Fibroblast of villous mesenchyme (primary cell): ENCODE results near the gene NSUN7. TPM values are rescaled to one million over a fixed set of nuclear protein-coding genes. Genes with fewer than 3 reads are reported as not detected.

Experiments
- DNase-seq: peaks from one replicate; pipeline ENCODE4 v3.0.0-alpha.2; 2010; ENCODE audit warnings: low read depth
- H3K4me3 ChIP-seq: 2 replicates; pipeline ENCODE4 v1.5.1; 2011; ENCODE audit warnings: low read depth, mild to moderate bottlenecking, low read length
- total RNA-seq: library from RNA; depleted of rRNA; stranded (reverse); fragments of >200 nt; gene quantifications from 2 replicates; pipeline ENCODE4 v1.2.3, GENCODE V29; 2012
- TF ChIP-seq, protein P1 (sequence below): IDR thresholded peaks from 2 replicates; pipeline ENCODE4 v1.5.1; 2012; ENCODE audit warnings: low read depth, mild to moderate bottlenecking, low read length; ENCODE audit not compliant: insufficient read depth

Gene NSUN7
- total RNA-seq, 1 donor: 0.86 TPM

DNA sequence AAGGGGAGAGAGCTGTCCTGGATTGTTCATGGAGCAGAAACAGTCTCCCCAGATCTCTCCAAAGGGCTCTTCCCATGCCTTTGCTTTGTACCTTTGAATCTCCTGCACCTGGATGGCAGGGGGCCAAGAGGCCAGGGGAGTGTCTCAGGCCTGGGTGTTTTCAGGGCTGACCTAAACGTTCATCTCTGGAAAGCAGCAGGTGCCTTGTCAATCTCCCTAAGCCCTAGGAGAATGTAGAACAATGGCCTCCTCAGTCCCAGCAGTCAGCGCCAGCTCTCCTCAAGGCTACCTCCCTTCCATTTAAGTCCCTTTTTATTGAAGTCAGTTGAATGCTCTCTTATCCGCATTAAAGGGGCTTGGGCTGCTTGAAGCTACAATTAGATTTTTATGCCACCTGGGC is 31.2 kb upstream of the NSUN7 start:
- TF ChIP-seq, protein P1, sequence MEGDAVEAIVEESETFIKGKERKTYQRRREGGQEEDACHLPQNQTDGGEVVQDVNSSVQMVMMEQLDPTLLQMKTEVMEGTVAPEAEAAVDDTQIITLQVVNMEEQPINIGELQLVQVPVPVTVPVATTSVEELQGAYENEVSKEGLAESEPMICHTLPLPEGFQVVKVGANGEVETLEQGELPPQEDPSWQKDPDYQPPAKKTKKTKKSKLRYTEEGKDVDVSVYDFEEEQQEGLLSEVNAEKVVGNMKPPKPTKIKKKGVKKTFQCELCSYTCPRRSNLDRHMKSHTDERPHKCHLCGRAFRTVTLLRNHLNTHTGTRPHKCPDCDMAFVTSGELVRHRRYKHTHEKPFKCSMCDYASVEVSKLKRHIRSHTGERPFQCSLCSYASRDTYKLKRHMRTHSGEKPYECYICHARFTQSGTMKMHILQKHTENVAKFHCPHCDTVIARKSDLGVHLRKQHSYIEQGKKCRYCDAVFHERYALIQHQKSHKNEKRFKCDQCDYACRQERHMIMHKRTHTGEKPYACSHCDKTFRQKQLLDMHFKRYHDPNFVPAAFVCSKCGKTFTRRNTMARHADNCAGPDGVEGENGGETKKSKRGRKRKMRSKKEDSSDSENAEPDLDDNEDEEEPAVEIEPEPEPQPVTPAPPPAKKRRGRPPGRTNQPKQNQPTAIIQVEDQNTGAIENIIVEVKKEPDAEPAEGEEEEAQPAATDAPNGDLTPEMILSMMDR: no peak
- no peak overlapping the region for H3K4me3 ChIP-seq
- DNase-seq: no peak

DNA sequence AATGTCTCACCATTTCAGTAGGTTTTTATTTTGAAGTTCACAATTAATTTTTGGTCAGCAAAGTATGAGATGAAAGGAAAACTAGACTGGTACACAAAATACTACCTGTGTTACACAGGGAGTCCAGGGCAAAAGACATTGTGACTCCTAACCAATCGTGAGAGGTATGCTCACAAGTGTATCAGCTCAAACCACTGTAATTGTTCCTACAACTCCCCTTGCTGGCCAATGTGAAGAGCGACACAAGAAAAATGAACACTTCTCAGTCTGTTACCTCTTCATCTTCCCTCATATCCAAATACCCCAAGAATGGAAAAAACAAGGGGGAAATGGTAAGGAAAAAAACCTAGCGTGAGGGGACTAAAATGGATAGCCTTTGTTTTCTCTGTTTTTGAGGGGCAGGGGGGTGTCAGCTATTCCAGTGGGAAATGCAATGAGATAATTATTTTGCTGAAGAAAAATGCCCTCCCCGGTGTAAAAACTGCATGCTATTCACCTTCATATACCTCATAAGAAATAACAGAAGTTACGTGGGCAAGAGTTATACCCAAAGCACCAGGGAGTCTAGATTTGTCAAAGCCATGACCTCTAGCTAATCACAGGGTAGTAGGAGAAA is 30.6 kb upstream of the NSUN7 start:
- peak; percentile 63 for DNase-seq
- TF ChIP-seq, protein P1: peak; percentile 72
- H3K4me3 ChIP-seq: no peak overlapping the region

DNA sequence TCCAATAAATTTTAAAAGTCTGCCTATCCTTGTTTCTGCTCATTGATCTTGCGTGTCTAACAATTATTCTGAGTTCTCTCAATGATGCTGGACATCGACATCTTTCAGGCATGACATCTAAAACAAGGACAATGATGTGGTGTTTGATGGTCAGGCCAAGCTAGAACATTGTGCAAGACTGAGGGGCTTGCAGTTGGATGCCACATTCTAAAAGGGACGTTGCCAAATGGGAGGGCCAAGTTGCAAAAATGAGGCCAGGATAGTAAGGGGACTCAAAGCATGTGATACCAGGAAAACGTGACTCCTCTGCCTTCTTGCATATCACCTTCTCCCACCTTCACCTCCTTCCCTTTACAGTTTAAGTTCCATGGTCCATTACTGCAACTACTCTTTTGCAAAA is 29.4 kb upstream of the NSUN7 start:
- DNase-seq: no peak
- TF ChIP-seq, protein P1: no peak
- no peak overlapping the region for H3K4me3 ChIP-seq

GRCh38 chr4:40720916-40721315 is 28.8 kb upstream of the NSUN7 start:
- no peak for DNase-seq
- TF ChIP-seq, protein P1: no peak
- H3K4me3 ChIP-seq: no peak overlapping the region

GRCh38 chr4:40721730-40722171 is 28.0 kb upstream of the NSUN7 start:
- H3K4me3 ChIP-seq: no peak overlapping the region
- no peak for DNase-seq
- TF ChIP-seq, protein P1: no peak

DNA sequence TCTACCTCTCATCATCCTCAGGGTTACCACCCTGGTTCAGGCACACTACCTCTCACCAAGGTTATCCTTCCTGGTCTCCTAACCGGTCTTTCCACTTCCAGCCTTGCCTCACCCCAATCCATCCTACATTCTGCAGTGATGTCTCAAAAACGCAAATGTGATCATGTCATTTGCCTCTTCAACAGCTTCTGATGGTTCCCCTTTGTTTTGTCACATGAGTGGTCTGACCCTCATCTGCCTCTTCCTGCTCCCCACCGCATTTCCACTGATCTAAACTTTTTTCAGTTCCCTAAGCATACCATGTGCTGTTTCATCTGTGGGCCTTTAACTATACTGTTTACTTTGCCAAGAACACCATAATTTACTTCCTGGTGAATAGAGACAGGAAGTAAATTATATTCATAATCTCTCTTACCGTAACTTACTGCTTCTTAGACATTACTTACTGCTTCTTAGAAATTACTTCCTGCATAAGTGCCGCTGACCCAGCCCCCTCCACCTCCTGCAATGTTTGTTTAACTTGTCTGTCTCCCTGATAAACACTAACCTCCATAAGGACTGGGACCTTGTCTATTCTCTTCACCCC is 27.1 kb upstream of the NSUN7 start:
- no peak overlapping the region for H3K4me3 ChIP-seq
- DNase-seq: no peak
- TF ChIP-seq, protein P1: no peak
